AG08395 (cell line): ENCODE results near the gene EIF5A2.

Source experiments
- DNase-seq: peaks from one replicate; pipeline ENCODE4 v3.0.0; 2012; ENCODE audit warnings: mixed read lengths, low spot score

EIF5A2 gene

GRCh38 chr3:170852324-170852723 is 56.1 kb downstream of the EIF5A2 start:
- no peak for DNase-seq

GRCh38 chr3:170848292-170848917 is 60.0 kb downstream of the EIF5A2 start:
- peak; percentile 53 for DNase-seq

- DNase-seq = no peak
Measured at GRCh38 chr3:170844377-170844776, 64.1 kb downstream of the EIF5A2 start.

- DNase-seq = no peak
Measured at GRCh38 chr3:170840291-170840859, 68.1 kb downstream of the EIF5A2 start.

- no peak for DNase-seq
Measured at GRCh38 chr3:170839518-170840100, 68.8 kb downstream of the EIF5A2 start.
